HG03521 (cell line): ENCODE results near the gene MYO1H.

Experiments
- ATAC-seq: cut with Tn5 transposase; IDR thresholded peaks from one replicate; pipeline ENCODE4 v1.9.1; 2021; ENCODE audit warnings: mild to moderate bottlenecking, moderate library complexity; ENCODE audit not compliant: unreplicated experiment

The MYO1H gene

DNA sequence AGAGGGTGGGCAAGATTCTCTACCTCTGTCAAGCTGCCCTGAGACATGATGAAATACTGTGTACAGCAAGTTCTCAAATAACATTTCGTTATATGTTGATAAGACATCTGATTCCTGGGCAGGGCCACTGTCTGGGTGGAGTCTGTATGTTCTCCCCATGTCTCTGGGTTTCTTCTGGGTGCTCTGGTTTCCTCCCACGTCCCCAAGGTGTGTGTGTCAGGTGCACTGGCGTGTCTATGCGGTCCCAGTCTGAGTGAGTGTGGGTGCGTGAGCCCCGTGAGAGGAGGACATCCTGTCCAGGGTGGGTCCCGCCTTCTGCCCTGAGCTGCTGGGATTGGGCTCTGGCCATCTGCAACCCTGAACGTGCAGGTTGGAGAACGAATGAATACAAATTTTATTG is 99.8 kb downstream of the MYO1H start:
- ATAC-seq, result no peak

DNA sequence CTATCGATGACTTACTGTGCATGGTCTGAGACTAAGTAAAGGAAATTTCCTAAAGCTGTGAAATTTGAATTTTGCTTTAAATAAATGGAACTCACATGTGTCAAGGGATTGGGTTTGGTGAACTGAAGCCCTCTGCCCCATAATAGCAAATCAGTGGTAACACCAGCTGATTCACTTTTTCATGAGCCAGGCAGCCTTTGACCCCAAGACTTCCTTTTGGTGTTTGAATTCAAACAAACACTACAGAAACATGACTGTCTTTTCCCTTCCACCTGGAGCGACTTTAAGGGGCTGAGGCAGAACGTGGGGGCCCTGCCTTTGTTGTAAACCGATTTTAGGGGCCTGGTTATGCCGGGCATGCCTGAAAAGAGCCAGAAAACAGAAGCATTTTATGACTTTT is 100.6 kb downstream of the MYO1H start:
- ATAC-seq, result no peak

DNA sequence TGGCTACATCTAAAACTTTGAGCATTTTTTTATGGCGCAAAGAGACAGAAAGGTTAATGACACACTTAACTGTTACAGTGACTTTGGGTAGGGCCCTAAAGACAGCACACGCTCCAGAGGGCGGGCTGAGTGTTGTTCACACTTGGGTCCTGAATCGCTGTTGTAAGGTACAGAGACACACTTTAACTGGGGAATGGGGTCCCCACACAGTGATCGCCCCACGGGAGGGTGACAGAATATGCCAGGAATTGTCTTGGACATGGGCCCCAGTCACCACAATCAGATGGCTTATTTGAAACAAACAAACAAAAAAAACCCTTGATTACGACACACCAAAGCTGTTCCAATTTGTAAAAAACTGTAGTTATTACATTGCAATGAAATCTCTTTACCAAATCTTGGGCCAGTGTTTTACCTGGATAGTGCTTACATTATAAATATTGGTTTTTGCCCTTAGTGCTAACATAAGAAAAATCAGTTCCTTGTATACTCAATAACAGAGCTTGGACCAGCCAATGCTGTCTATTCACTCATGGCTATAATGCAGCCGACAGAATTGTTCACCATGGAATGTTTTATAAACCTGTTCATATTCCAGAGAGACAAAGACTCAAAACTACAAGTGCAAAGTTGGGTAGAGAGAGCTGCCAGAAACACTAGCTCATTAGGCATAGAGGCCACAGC is 101.1 kb downstream of the MYO1H start:
- no peak for ATAC-seq

DNA sequence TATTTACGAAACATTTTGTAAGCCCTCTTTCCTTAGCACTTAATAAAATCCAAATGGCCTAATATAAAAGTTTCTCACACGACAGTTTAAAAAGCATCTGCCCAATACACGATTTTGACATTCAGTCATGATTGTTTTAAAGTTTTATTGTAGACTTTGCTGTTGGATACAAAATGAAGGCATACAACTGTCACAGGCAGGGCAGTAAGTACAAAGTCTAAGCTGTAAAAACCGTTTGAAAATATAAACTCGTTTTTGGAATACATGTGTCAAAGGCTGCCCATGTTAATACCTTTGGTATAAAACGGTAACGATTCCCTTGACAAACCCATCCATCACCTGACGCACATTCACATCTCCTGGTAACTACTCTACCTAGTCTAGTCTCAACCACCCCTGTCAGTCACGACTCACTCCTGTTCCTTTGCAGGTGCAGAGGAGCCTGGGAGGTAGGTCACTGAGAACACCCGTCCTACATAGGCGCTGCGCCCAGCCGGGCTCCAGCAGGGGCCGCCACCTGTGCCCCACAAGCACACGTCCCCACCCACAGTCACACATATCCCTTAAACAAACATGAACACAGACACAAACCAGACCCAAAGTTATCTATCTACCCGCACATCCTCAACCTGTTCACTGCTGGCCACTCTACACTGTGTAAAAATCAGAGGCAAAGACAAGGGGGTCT is 102.3 kb downstream of the MYO1H start:
- ATAC-seq, result no peak

DNA sequence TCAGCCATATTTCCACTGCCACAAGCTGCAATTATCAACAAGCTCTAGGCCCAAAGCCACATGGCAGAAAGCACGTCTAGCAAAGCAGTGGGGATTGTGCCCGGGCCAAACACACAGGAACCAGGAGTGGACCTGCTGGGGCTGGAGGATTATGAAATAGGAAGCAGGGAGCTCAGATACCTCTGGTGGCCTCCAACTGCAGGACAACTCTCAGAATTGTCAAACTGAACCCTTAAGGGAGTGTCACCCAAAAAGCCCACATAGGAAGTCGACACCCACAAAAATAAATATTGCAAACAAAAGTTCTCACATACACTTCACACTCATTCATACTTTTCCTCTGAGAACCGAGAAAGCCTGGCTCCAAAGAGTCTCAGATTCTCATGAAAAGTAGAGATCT is 103.3 kb downstream of the MYO1H start:
- ATAC-seq, result no peak

DNA sequence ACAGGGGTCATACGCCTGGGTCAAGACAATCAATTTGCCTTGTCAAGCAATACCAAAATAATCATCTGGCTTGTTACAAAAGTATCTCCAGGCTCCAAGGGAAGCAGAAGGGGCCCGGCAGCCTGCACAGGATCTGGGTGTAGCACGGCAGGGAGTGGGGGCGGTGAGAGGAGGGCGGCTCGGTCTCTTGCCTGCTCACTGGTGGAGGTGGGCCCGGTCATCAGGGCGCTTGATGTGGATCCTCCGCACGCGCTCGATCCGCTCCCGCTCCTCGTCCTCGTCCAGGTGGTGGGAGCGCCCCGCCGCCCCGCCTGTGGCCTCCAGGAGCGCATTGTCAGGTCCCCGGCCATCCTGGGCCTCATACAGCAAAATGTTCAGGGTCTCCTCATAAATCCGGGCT is 103.7 kb downstream of the MYO1H start:
- no peak for ATAC-seq

DNA sequence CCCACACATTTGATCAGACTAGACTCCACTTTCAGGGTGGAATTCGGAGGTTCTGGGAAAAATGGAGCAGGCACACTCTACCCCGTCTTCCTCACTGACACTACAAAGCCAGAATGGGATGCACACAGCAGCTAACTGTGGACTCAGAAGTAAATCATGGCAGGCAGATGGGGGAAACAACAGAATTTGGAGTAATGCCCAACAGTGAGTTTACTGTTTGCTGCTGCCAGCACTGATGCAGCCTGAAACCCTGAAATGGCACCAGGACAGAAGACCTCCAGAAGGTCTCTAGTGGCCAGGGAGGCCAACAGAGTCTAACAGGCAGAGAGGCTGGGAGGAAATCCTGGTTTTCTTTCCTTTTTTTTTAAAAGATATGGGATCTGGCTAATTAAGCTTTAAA is 104.8 kb downstream of the MYO1H start:
- ATAC-seq, result no peak

DNA sequence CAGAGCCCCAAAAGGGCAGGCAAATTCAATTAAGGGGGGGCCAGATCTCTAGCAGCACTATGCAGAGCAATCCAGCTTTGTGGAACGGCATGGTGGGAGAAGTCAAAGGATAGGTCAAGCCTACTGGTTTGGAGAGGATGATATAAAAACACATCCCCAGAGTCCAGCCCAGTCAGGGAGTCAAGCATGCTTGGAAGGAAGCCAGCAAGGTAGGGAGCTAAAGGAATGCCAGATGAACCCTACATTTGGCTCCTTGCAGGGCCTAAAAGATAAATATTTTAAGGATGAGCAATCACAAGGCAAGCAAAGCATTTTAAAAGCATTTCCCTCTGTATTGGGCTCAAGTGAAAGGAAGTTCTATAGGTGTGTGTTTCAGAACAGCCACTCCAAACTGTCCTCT is 108.0 kb downstream of the MYO1H start:
- ATAC-seq, result no peak

DNA sequence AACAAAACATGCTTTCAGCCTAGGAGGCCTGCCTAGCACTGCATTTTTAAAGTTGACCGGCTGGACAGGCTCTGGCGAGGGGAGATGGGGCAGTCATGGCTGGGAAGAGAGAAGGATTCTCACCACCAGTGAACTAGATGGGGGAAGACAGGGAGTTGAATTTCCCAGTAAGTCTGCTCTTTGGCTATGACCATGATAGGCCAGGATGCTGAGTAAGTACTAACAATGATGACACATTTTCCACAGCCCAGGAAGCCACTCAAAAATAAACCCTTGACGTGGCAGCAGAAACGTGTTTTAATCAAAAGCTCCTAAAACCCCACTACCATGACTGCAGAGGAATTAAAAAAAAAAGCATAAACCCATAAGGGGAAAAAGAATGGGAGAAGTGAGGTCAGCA is 110.4 kb downstream of the MYO1H start:
- no peak for ATAC-seq

DNA sequence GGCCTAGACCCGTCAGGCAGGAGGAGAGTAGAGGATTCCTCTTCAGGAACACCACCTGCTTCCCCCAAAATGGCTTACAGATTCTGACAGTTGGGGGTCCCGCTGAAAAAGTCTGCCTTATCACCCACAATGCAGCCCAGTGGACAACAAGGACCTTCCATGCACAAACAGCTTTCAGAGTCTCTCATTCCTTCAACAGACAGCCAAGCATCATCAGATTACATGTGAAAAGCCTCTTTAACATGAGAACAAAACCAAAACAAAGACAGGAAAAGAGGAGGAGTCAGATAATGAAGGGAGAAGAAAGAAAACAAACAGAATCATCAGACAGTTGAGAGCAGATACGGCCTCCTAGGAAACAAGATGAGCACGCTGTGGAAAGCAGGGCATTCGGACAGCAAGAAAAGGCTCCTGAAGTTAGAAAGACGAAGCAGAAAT is 111.1 kb downstream of the MYO1H start:
- ATAC-seq, result no peak

DNA sequence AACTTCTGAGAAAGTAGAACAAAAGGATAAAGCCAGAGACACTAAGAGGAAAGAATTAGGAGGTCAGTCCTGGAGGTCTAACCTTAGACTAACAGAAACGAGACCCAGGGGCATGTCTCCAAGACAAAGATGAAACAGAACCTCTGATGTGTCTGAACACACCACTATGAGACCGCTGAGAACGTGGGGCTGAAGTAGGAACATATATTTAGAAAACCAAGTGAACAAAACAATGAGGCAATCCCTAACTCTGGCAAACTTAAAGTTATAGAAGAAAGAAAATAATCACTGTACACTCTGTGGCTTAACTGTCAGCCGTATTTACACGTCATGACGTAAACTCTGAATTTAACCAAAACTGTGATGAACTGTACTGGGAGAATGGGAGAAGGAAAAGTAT is 111.5 kb downstream of the MYO1H start:
- no peak for ATAC-seq

DNA sequence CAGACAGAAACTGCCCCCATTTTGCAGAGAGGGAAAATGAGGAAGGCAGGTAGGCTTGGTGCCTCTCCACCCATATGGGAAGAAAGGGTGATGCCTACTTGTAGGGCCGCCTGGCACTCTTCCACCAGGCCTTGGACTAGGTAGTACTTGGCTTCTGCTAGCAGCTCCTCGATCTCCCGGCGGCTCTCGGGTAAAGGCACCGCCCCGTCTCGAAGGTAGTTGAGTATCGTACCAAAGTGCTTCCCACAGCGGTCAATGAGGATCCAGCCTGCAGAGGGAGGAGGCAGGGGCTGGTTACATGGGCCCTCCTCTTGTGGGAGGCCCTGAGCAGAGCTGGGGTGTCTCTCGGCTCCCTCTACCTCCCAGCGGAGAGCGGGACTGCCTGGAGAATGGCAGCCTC is 112.8 kb downstream of the MYO1H start:
- no peak for ATAC-seq

DNA sequence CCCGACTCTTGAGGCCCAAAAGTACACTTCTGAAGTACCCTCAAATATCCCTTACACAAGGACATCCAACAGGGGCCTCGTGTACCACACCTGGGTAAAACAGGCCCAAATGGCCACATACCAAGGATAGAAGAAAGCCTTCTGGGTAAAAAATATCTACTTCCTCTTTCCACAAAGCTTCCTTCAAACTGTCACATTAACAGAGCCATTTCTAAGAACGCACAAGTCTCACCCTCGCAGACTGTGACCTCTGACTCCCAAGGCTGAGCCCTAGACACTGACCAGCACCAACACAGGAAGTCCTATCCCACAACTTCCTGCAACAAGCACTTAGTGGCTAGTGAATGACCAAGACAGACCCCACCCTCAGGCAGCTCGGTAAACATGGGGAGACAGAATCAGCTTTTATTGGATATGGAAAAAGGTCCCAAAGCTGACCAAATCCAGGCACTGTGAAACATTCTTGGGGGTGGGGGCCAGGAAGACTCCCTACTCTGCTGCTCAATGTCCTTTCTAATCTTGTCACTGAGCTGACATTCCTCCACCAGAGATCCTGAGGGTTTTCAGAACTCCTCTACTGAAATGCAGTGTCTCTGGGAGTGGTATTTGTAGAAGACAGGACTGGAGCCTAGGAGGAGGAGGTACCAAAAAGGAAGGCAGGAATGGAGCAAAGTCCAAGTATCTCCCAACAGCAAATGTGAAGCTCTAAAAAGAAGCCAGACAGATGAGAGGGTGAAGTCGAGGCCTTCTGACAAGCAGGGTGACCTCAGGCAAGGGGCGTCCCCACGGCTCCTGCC is 113.5 kb downstream of the MYO1H start:
- no peak for ATAC-seq

DNA sequence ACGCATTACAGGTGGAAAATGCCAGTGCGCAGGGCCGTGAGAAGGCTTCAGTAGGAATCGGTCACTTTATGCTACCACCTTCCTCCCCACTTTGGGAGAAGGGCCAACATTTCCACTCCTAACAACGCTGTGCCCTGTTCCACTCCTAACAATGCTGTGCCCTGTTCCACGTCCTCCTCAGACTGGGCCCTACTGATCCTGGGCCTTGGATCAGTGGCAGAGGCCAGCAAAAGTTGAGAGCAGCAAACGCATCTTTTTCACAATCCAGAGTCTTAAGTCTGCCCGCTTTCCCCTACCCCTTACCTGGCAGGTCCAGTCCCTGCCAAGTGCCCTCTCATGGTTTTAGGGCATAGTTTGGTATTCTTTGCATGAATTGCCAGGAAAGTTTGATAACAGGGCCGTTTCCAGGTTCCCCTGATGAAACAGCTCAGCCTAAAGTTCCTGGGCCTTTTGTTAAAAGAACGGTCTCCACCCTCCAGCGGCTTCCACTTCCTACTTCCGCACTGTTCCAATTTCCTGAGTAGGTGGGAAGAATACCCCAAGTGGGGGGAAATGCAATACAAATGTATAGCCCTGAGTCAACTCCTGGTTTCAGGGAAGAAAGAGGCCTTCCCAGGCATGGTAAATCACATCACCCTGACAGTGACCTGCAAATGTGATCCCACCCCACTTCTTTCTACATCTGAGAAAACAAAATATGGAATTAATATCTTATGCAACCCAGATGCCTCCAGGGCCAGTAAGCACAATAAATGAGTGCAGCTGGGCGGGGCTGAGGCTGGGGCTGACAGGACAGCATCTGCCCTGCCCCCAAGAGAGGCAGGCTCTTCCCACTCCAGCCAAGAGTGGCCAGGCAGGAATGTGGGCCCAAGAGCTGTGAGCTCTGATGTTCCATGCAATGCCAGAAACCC is 114.4 kb downstream of the MYO1H start:
- ATAC-seq, result no peak

DNA sequence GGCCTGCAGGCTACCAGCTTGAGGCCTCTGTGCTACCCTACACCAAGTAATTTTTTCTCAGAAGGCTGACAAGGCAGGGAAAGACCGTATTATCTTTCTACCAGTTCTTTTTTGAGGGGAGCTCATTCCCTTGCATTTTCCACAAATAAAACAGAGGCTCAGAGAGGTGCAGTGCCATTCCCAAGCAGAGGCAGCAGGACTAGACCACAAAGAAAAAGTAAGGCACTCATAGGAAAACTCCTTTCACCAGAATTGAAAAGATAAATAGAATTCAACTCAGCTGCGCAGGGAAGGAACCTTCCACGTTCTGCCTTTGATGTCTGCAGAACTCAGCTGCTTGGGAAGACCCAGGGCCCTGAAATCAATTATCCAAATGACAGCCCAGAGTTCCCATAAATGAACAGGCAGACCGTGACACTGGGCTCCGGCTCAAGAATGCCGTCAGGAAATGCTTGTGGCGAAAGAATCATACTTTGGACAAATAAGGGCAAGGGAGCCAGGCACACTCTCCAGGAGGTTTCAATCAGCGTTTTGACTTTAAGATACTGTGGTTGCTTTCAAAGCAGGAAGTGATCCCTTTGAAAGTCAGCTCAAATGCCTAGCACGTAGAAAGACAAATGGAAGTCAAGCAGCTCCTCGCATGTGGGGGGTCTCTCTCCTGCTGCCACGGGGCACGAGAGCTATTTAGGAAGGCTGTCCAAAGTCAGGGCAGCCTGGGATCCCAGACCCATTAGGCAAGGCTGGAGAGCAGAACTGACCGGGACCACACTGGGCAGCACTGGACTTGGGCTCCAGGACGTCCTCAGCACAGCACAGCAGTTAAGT is 115.4 kb downstream of the MYO1H start:
- no peak for ATAC-seq

DNA sequence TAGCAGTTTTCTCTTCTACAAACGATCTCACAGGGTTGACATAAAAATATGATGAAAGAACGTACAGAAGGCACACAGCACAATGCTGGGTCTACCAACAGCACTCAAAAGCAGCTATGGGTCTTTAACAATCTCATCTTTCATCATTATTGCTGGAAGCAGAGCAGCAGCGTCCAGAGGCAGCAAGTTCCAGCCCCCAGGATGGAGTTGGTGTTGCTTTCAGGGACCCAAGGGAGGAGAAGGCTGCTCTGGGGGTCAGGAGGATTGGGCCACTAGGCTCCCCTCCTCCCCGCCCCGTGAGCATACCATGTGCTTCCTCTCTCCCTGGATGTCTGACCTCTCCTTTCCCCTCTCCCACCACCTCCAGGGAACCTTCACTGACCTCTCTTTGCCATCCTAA is 116.1 kb downstream of the MYO1H start:
- ATAC-seq, result no peak

DNA sequence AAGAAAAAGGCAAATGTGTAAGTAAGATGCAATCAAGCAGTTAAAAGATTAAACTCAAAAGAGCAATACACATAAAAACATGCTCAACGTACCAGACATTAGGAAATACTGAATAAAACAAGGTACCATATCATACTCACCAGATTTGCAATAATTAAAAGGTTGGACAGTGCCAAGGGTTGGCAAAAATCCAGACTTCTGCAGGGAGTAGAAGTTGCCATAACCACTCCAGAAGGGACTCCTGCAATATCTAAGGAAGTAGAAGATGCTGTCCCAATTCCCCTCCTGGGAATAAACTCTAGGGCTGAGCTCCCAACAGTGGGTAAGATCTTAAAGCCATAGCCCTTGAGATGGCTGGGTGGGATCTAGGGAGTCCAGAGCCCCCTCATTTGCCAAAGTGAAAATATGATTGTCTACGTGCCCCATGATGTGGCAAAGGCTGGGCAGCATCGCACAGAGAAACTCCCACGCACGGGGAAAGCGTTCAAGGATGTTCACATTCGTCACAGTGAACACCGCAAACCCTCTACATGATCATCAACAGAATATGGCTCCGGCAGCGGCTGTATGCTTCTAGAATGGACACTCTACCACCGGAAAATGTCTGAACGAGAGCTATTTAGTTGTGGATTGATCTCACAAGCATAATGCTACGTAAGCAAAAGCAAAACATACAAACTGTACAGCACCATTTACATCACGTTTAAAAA is 117.1 kb downstream of the MYO1H start:
- no peak for ATAC-seq

DNA sequence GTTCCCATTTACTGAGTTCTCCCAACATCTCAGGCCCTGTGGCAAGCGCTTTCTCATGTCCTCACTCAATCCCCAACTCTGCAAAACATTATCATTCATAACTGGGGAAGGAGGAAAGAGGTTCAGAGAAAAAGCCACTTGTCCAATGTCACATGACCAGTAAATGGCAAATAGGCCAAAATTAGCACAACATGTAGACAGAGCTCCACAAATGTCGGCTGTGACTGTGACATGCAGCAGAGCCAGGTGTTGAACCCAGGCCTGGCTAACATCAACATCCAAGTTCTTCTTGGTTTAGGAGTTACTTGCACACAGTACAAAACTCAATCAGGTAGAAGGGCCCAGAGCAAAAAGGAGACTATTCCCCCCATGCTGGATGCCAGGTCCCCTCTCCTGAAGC is 118.6 kb downstream of the MYO1H start:
- no peak for ATAC-seq

DNA sequence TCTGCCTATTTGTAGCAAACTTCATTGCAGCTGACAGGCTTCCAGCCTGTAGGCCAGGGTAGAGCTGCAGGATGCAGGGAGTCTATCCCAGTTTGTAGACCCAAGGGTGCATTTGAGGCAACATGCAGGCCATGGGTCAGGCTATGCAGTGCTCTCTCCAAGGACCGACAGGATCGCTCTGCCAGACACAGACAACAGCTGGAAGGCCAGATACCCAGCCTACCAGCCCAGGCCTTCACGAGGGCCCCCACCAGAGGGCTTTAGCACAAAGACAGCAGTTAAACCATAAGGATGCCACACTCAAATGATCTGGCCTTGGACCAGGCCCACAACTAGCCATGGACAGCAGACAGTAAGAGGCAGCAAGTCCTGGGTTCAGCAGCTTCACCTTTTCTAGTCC is 119.1 kb downstream of the MYO1H start:
- no peak for ATAC-seq
